Natural killer cell (primary cell): ENCODE measurements around the gene AHDC1. TPM values are rescaled to one million over a fixed set of nuclear protein-coding genes. Genes with fewer than 3 reads are reported as not detected.

ENCODE experiments used
- ATAC-seq, 3 donors: fragments of 150-1000 bp in 2 of 3; fragments of 200-7000 bp in 1 of 3; cut with Tn5 transposase; 1 replicate in 1 of 3; 2 replicates in 2 of 3; pipeline ENCODE4 v1.10.0; 2021; ENCODE audit warnings: mild to moderate bottlenecking in 2 of 3, moderate library complexity in 2 of 3
- DNase-seq, 2 donors: peaks; one replicate each; pipeline versions ENCODE4 v3.0.0 to v3.0.0-alpha.2; 2013 to 2021; ENCODE audit warnings: mixed read lengths in 1 of 2
- H3K27ac ChIP-seq: one replicate; pipeline ENCODE4 v1.5.1; 2013; ENCODE audit warnings: mild to moderate bottlenecking, low read length
- H3K27me3 ChIP-seq: one replicate; pipeline ENCODE4 v1.6.1; 2013; ENCODE audit warnings: low read length; ENCODE audit not compliant: control insufficient read depth, insufficient read depth
- H3K36me3 ChIP-seq: one replicate; pipeline ENCODE4 v1.6.1; 2013; ENCODE audit warnings: low read length; ENCODE audit not compliant: control insufficient read depth, insufficient read depth
- H3K4me1 ChIP-seq: one replicate; pipeline ENCODE4 v1.6.1; 2013; ENCODE audit warnings: low read length; ENCODE audit not compliant: control insufficient read depth, insufficient read depth
- H3K4me3 ChIP-seq: one replicate; pipeline ENCODE4 v1.5.1; 2013; ENCODE audit warnings: low read length
- H3K9me3 ChIP-seq: one replicate; pipeline ENCODE4 v1.6.1; 2013; ENCODE audit warnings: low read length; ENCODE audit not compliant: control insufficient read depth, insufficient read depth
- H3K27ac Mint-ChIP-seq, 2 donors: one replicate each; pipeline ENCODE4 v1.8.0; 2022; ENCODE audit warnings: mild to moderate bottlenecking in 2 of 2, mixed read lengths in 2 of 2, moderate library complexity in 1 of 2
- H3K27me3 Mint-ChIP-seq, 2 donors: one replicate each; pipeline ENCODE4 v1.8.0; 2022; ENCODE audit warnings: low read depth in 2 of 2, mixed read lengths in 2 of 2
- H3K36me3 Mint-ChIP-seq: one replicate; pipeline ENCODE4 v1.8.0; 2022; ENCODE audit warnings: mixed read lengths
- H3K4me1 Mint-ChIP-seq, 2 donors: one replicate each; pipeline ENCODE4 v1.8.0; 2022; ENCODE audit warnings: mixed read lengths in 2 of 2
- H3K4me3 Mint-ChIP-seq: one replicate; pipeline ENCODE4 v1.8.0; 2022; ENCODE audit warnings: mild to moderate bottlenecking, moderate library complexity, mixed read lengths
- H3K9me3 Mint-ChIP-seq, 2 donors: one replicate each; pipeline ENCODE4 v1.8.0; 2022; ENCODE audit warnings: mixed read lengths in 2 of 2
- WGBS: methylation state at CpG from one replicate; pipeline ENCODE4 v1.1.7; 2013; ENCODE audit warnings: missing lambda C conversion rate; ENCODE audit not compliant: insufficient coverage; 5-methylcytosine and 5-hydroxymethylcytosine counted together
- intact Hi-C: fragments of 100-400 bp; cut with micrococcal nuclease; formaldehyde crosslinking; loops from one replicate; pipeline ENCODE4 v1.14.2; 2022
- total RNA-seq, 4 donors: library from RNA; stranded (reverse); fragments of 120-200 nt in 1 of 4; gene quantifications; one replicate each; pipeline versions ENCODE4 v1.2.3 to v1.2.4, GENCODE V29; 2013 to 2022
- TF ChIP-seq, protein P1 (sequence below): fragments of 200-600 bp; IDR thresholded peaks from one replicate; pipeline ENCODE4 v1.8.0; 2022; ENCODE audit warnings: antibody characterized with exemption

Gene AHDC1
- total RNA-seq, 3 donors from 2014 or later (not counting 1 experiment from before 2014, with no cell fraction given) = 39.6 to 67.0 (median 47.0) TPM

- H3K9me3 ChIP-seq = no peaks in the 10 kb centered on the region
- intact Hi-C loops = no loop called here
- no peaks in the 10 kb centered on the region for H3K27me3 Mint-ChIP-seq
- peak overlapping the region; percentile 41 for H3K27ac ChIP-seq
- peak overlapping the region; percentile 77 to 91 for H3K27ac Mint-ChIP-seq
- peaks cover 52% of the 10 kb centered on the region for H3K4me1 ChIP-seq
- peak overlapping the region; percentile 83 for H3K4me3 Mint-ChIP-seq
- H3K9me3 Mint-ChIP-seq = no peaks in the 10 kb centered on the region
- no peaks in the 10 kb centered on the region for H3K36me3 Mint-ChIP-seq
- DNase-seq = peak; percentile 75 to 96
- H3K4me1 Mint-ChIP-seq = peaks cover 50 to 74% of the 10 kb centered on the region in 2 donors
- H3K27me3 ChIP-seq = no peaks in the 10 kb centered on the region
- ATAC-seq = peak; percentile 83 to 90 (median 84)
- no peaks in the 10 kb centered on the region for H3K36me3 ChIP-seq
- WGBS = 4% methylated on average over 65 of the region's 65 CpGs
- H3K4me3 ChIP-seq = peak overlapping the region; percentile 22
- TF ChIP-seq, protein P1, sequence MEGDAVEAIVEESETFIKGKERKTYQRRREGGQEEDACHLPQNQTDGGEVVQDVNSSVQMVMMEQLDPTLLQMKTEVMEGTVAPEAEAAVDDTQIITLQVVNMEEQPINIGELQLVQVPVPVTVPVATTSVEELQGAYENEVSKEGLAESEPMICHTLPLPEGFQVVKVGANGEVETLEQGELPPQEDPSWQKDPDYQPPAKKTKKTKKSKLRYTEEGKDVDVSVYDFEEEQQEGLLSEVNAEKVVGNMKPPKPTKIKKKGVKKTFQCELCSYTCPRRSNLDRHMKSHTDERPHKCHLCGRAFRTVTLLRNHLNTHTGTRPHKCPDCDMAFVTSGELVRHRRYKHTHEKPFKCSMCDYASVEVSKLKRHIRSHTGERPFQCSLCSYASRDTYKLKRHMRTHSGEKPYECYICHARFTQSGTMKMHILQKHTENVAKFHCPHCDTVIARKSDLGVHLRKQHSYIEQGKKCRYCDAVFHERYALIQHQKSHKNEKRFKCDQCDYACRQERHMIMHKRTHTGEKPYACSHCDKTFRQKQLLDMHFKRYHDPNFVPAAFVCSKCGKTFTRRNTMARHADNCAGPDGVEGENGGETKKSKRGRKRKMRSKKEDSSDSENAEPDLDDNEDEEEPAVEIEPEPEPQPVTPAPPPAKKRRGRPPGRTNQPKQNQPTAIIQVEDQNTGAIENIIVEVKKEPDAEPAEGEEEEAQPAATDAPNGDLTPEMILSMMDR = peak; percentile 67
These were observed 35.5 kb downstream of the AHDC1 start for GRCh38 chr1:27568300-27569087.

GRCh38 chr1:27567971-27568299 lies 36.0 kb downstream of the AHDC1 start:
- H3K36me3 Mint-ChIP-seq = no peaks in the 10 kb centered on the region
- TF ChIP-seq, protein P1 = no peak
- H3K4me1 Mint-ChIP-seq = peaks cover 53 to 74% of the 10 kb centered on the region in 2 donors
- intact Hi-C loops = no loop called here
- no peak overlapping the region for H3K4me3 ChIP-seq
- peaks cover 54% of the 10 kb centered on the region for H3K4me1 ChIP-seq
- H3K9me3 ChIP-seq = no peaks in the 10 kb centered on the region
- peak overlapping the region; percentile 74 for H3K4me3 Mint-ChIP-seq
- peak overlapping the region in 1 of 2 donors; percentile 91 for H3K27ac Mint-ChIP-seq
- WGBS = 88% methylated on average over 8 of the region's 8 CpGs
- ATAC-seq (peak in 1 of 3 donors; percentile 1), DNase-seq (no peak)
- H3K9me3 Mint-ChIP-seq = no peaks in the 10 kb centered on the region
- no peaks in the 10 kb centered on the region for H3K27me3 ChIP-seq
- H3K27me3 Mint-ChIP-seq = no peaks in the 10 kb centered on the region
- H3K36me3 ChIP-seq = no peaks in the 10 kb centered on the region
- no peak overlapping the region for H3K27ac ChIP-seq

GRCh38 chr1:27567146-27567526 lies 36.8 kb downstream of the AHDC1 start:
- intact Hi-C loops = no loop called here

More at GRCh38 chr1:27567146-27567526, 36.8 kb downstream of the AHDC1 start:
- Mint-ChIP-seq H3K4me3 (no peak overlapping the region), H3K36me3 (no peaks in the 10 kb centered on the region), H3K9me3 (no peaks in the 10 kb centered on the region), H3K27me3 (no peaks in the 10 kb centered on the region), H3K4me1 (peaks cover 52 to 73% of the 10 kb centered on the region in 2 donors), H3K27ac (no peak overlapping the region)
- H3K27me3 ChIP-seq = no peaks in the 10 kb centered on the region
- H3K36me3 ChIP-seq = no peaks in the 10 kb centered on the region
- DNase-seq (no peak), ATAC-seq (no peak)
- H3K4me1 ChIP-seq = peaks cover 54% of the 10 kb centered on the region
- no peak overlapping the region for H3K4me3 ChIP-seq
- no peak overlapping the region for H3K27ac ChIP-seq
- WGBS = 94% methylated on average over 15 of the region's 15 CpGs
- TF ChIP-seq, protein P1 = no peak
- H3K9me3 ChIP-seq = no peaks in the 10 kb centered on the region
